NCI-H146 treated with DMSO at 0.1 percent for 48 hours (cell line): ENCODE results near the gene BMP2.
A peak's percentile ranks its signal among the peaks of the same experiment; 100 is the strongest.

Experiments
- DNase-seq: peaks from one replicate; lab custom pipeline; 2025; ENCODE audit not compliant: unreplicated experiment; lab: John Stamatoyannopoulos, UW

The BMP2 gene

DNA sequence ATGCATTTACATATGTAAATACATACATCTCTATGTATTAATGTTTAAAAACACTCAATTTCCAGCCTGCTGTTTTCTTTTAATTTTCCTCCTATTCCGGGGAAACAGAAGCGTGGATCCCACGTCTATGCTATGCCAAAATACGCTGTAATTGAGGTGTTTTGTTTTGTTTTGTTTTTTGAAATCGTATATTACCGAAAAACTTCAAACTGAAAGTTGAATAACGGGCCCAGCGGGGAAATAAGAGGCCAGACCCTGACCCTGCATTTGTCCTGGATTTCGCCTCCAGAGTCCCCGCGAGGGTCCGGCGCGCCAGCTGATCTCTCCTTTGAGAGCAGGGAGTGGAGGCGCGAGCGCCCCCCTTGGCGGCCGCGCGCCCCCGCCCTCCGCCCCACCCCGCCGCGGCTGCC lies 355 bp upstream of the BMP2 start:
- no peak for DNase-seq

DNA sequence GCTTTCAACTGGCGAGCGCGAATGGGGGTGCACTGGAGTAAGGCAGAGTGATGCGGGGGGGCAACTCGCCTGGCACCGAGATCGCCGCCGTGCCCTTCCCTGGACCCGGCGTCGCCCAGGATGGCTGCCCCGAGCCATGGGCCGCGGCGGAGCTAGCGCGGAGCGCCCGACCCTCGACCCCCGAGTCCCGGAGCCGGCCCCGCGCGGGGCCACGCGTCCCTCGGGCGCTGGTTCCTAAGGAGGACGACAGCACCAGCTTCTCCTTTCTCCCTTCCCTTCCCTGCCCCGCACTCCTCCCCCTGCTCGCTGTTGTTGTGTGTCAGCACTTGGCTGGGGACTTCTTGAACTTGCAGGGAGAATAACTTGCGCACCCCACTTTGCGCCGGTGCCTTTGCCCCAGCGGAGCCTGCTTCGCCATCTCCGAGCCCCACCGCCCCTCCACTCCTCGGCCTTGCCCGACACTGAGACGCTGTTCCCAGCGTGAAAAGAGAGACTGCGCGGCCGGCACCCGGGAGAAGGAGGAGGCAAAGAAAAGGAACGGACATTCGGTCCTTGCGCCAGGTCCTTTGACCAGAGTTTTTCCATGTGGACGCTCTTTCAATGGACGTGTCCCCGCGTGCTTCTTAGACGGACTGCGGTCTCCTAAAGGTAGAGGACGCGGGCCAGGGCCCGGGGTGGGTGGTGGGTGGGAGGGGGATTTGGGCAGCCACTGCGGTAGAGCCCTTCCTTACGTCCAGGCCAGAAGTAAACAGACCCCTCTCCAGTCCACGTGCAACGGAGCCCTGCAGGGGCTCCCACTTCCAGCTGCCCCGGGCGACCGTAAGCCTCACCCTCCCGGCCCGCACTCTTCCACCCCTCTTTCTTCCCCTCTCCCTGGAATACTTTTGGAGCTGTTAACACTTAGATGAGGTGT lies 998 bp downstream of the BMP2 start:
- no peak for DNase-seq

DNA sequence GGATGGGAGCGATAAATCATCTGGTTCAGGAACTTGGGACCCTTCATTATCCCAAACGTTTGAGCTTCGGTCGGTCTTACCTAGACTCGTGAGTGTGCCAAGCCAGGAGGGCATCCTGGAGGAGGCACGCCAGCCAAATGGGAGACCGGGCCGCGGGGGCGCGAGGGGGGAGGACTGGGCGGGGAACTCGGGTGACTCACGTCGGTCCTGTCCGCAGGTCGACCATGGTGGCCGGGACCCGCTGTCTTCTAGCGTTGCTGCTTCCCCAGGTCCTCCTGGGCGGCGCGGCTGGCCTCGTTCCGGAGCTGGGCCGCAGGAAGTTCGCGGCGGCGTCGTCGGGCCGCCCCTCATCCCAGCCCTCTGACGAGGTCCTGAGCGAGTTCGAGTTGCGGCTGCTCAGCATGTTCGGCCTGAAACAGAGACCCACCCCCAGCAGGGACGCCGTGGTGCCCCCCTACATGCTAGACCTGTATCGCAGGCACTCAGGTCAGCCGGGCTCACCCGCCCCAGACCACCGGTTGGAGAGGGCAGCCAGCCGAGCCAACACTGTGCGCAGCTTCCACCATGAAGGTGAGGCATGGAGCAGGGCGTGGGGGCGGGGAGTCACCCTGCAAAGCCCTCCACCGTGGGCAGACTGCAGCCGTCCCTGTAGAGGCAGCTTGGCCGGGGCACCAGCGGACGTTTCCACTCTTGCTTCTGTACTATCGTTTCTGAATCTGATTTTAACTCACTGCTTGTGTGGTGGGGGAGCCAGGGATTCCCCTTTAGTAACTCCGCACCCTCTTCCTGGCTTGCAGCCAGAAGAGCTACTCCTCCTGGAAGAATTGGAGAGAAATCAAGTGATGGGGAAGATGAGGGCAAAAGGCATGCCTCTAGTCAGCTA lies 2.7 kb downstream of the BMP2 start:
- no peak for DNase-seq

DNA sequence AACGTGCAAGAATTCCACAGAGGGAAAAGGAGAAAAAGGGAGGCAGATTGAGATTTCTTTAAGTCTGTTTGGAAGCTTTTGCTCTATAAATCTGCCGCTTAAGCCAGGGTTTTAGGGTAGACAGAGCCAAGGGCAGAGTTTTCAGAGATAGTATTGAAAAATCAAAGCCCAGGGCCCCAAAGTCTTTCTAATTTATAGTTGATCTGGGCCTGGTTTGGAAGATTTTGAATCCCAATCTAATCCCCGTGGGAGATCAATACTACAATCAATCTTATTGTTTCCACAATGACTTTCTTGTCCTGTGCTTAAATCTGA lies 3.3 kb downstream of the BMP2 start:
- DNase-seq = no peak

DNA sequence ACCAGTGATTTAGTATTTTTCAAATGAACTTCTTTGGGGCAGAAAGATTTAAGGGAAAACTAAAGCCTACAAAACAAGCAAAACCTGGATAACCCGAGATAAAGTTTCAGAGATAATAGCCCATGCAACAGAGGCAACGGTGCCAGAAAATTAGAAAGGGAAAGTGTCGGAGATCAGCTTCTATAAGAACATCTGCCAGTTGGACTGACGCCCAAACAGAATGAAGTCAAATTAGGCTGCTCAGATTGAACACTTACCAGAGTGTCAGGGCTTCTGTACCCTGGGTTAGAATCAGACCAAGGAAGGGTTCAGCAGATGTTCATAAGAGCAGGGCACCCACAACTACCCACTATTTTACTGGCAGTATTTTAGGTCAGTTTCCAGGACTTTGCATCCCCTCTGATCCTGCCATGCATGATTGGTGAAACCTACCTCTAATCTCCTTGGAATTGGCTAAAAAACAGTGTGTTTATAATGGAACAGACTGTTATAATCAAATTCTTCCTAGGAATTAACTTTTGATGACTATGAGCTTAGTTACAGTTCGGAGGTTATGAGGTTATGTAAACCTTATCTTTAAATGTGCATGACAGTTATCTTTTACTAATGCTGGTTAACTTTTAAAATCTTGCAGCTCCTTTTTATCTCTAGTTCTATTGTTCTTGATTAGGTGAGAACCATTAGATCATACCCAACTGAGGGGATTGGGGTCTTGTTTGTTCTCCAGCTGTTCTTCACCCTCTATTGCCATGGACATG lies 13.1 kb downstream of the BMP2 start:
- no peak for DNase-seq

DNA sequence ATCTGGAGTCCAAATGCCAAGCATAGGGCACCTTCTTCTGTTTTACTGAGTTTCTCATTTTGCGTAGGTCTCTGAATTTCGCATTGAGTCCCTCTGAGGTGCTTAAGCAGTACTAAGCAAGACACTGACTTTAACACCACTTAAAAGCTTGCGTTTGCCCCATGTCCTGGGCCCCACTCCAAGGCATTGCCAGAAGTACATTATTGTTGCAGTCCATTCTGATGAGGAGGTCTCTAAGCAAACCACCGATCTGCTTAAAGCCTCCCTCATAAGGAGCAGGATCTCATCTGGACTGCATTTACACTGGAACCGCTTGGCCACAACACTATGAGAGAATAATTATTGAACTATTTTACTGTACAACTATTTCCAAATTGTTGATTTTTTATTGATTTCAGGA lies 16.3 kb downstream of the BMP2 start:
- DNase-seq = no peak

DNA sequence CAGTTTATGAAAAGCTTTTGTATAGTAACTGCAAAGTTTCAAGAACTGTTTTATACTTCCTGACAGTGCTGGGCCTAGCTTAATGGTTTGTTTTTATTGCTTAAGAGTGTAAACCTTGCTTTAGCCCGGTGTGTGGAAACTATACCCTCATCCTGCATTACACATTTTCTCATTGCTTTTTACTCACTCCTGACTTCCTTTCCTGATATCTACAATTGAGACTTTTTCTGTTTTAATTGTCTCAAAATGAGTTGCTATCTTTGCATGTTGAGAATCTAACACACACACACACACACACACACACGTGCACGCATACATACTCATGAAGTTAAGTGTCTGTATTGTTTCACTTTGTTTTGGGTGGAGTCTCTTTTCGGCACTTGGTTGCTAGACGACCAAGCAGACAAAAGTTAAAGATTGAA lies 16.7 kb downstream of the BMP2 start:
- DNase-seq = no peak

DNA sequence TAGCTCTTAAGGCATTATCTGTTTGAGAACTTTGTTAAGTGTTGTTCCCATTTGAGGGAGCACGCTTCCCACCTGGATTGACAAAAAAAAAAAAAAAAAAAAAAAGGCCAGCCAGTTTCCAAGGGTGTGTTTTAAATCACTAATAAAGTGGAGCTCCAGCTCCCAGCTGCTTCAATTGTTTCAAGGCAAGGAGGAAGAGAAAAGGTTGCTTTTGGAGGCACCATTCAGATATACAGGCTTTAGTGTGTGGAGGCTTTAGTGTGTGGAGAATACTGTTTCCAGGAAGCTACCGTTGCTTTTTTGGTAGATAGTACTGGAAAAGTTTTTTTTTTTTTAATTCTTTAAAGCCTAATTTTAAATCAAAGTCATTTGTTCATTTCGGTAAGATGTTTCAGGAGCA lies 17.3 kb downstream of the BMP2 start:
- no peak for DNase-seq

DNA sequence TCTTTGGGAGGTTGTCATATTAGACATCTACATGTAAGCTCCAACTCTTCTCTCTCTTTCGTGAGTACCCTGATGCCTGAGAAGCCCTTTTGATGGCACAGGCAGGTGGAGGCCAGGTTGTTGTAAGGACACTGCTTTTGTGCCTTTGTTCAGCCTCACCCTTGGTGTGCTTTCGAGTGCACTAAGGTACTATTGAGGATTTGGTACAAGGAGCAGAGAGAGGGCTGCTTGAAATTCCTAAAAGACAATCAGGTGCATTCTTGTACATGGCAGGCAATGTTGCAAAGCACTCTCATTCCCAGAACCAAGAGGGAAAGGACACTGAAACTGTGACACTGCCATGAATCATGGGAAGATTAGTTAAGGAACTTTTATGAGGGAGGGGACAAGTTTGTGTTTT lies 19.1 kb downstream of the BMP2 start:
- no peak for DNase-seq

DNA sequence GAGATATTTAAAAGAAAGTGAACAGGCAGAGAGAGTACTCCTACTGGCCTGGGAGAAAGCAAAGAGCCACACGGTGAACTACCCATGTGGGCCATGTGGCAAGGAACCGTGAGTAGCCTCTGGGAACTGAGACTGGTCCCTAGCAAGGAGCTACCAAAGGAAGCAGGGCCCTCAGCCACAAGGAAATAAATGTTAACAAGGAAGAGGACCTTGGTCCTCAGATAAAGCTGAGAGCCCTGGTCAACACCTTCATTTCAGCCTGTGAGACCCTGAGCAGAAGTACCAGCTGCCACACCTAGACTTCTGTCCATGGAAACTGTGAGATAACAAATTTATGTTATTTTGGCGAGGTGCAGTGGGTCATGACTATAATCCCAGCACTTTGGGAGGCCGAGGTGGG lies 25.3 kb downstream of the BMP2 start:
- no peak for DNase-seq

DNA sequence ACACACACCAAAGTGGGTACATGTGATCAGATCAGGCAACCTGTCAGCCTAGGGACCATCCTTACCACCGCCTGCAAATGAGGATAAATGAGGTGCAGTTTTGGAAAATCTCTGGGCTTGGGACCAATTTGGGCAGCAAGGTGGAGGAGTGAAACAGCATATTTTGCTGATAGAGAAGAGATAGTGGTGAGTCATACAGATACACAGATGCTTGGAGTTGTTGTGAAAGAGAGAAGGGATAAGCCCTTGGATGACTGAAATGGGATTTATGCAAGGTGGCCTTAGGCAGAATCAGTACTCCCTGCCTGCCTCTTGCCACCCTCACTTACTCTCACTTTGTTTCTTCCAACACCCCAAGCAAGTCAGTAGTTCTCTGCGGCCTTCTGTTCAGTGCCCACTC lies 34.7 kb downstream of the BMP2 start:
- no peak for DNase-seq

DNA sequence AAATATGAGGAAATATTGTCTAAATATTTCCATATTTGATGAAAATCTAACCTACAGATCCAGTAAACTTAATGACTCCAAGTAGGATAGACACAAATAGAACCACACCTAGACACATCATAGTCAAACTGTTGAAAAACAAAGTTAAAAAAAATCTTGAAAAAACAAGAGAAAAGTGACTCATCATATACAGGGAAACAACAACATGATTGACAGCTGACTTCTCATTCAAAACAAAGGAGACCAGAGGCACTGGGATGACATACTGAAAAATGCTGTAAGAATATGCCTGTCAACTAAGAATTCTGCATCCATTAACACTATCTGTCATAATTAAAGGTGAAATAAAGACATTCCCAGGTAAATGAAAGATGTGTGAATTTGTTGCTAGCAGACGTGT lies 38.8 kb downstream of the BMP2 start:
- DNase-seq = no peak

DNA sequence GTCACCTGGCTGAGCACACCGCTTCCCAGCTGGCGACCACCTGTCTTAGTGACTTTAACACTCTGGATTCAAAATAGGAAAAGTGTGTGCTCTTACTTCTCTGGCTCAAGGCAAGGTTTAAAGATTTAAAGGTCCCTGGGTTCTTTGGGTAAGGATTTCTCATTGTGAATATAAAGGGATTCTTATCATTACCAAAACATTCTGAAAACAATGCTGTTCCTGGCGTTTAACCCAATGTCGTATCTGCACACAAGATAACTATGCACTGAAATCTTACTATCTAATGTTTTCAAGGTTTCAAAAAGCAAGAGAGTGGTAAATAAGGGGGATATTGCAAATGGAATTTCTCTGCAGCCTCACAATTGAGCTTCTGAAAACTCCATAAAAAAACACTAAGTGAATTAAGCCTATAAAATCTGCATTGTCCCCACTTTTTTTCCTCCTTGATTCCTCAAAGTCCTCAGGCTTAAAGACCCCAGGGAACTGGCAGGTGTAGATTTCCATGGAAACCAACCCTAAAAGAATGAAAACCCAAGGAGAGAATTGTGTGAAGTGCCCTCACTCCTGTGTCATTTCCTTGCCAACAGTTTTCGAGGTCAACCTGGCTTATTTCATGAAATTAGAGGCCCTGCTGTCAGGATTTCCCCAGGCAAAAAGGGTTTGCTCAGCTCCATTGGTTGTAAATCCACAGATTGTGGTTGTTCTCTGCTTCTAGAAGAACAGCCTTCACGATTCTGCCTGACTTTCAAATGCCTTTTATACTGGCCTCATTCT lies 44.0 kb downstream of the BMP2 start:
- DNase-seq = no peak

DNA sequence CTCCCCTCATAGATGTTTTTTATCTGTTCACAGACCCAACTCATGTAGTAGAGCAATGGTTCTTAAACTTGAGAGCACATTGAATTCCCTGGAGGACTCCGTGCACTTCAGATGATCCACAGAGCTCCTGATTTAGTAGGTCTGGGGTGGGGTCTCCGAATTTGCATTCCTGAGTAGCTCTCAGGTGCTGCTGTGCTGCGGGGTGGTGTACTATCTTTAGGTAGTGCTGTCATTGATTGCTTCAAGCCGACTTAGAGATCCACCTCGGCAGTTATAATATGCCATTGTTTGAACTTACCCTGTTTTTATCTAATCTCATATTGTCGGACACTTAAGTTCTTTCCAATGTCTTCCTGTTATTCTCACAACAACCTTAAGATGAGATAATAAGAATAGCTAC lies 45.0 kb downstream of the BMP2 start:
- no peak for DNase-seq

DNA sequence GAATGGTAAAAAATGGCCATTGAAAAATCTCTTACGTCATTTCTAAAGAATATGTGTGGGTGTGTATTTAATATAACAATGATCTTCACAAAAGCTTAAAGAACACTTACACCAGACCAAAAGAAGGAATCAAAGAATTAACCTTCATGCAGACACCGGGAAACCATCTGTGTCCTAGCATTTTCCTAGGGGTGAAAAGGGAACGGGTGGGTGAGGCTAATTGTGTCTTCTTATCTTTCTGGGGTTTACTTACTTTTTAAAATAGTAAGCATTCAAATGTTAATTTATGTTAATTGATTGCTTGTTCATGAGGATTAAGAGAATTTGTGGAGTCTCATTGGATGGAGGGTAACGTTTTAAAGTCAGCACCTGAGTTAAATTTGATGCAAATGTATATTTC lies 47.5 kb downstream of the BMP2 start:
- no peak for DNase-seq

DNA sequence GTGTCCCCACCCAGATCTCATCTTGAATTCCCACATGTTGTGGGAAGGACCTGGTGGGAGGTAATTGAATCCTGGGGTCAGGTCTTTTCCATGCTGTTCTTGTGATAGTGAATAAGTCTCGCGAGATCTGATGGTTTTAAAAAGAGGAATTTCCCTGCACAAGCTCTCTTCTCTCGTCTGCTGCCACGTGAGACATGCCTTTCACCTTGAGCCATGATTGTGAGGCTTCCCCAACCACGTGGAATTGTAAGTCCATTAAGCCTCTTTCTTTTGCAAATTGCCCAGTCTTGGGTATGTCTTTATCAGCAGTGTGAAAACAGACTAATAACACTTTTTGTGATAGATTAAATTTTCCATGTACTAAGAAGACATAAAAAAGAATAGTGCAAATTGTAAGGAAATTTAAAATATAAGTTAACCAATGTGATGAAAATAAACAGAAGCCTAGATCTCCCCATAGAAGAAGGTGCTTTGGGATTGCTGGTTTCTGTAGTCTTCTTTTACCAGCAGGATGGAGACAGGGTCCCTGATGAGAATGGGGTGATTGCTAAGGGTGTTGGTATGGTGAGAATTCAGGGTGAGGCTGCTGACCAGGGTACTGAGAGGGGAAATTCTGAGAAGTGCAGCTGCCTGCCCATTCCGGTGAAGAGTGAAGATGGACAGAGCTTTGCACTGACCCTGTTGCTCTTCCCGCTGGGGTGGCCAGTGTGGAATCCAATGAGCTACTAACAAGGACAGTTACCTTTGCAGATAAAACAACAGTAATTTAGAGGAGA lies 50.7 kb downstream of the BMP2 start:
- no peak for DNase-seq

DNA sequence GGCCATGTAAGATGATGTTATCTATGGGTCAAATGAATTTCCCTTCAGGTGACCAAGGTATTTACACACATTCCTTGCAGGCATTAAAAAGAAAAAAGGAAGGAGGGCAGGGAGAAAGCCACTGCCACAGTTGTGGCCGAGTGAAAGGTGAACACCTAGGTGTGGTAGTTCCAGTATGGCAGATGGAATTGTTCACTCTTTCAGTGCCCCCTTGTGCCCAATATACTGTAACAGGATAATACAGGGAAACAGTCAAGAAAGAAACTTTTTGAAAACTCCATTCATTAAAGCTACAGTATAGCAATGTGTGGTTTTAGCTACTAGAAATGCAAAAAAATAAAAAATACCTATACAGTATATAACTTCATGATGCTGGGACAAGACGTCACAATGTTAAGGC lies 52.1 kb downstream of the BMP2 start:
- no peak for DNase-seq

DNA sequence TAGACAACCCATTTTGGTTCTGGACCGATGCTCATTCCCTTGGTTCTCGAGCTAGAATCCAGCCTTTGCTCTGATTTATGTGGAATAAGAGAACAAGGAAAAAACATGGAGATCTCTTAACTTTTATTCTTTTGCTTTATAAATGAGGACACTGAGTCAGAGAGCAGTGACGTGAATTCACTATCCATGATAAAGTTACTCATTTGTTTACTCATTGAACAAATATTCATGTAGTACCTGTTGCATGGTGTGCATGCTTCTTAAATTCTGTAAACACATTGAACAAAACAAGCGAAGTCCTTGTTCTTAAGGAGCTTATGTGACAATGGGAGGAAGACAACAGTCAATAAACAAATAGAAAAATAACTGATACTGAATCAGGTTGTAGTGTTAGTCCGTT lies 56.9 kb downstream of the BMP2 start:
- DNase-seq = no peak

DNA sequence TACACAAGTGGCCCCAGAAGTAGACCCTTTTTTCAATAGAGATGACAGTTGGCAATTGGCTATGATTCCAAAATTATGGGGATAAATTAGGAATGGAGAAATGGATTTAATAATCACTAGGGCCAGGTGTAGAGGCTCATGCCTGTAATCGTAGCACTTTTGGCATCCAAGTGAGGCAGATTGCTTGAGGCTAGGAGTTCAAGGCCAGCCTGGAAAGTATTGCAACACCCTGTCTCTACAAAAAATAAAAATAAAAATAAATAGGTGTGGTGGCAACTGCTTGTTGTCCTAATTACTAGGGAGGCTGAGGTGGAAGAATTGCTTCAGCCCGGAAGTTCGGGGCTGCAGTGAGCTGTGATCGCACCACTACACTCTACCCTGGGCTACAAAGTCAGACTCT lies 60.0 kb downstream of the BMP2 start:
- no peak for DNase-seq

DNA sequence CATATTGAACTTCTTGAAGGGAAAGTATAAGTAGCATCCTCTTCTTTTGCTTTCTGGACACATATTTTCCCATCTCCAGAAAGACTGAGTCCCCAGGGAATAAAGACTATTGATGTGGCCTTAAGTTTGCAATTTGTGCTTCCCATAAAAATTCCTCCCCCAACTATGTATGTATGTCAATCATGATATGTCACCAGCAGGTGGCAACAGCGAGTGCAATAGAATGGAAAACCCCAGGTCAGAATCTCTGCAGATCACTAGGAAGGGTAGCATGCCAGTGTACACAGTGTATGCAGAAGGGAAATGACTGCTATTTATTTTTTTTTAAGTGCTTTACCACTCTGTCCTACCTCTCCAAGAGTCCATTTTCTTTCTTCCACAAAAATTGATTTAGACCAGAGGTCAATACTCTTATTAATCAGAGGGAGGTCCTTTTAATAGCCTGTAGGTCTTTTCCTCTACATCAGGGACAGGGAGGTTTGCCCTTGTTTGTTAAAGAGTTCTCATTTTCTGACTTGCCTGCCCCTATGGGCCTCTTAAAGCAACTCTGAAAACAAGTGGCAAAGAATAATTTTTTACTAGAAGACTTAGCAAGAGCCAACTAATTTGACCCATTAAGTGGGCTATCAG lies 61.4 kb downstream of the BMP2 start:
- peak; percentile 70 for DNase-seq
